SK-N-SH (cell line): Measurements from ENCODE around the gene PEX7.

ENCODE experiments used
- CTCF ChIP-seq: fragments of 200-600 bp; sonication (generic); IDR thresholded peaks from 2 replicates; pipeline ENCODE4 v1.6.1; 2017; ENCODE audit warnings: antibody characterized with exemption, mild to moderate bottlenecking, moderate library complexity
- FOXJ3 ChIP-seq: sonication (generic); formaldehyde crosslinking; IDR thresholded peaks from 2 replicates; pipeline ENCODE4 v1.5.1; 2020; ENCODE audit warnings: mild to moderate bottlenecking, missing genetic modification reagents
- POLR2AphosphoS5 ChIP-seq: IDR thresholded peaks from 2 replicates; pipeline ENCODE4 v1.6.1; 2012; ENCODE audit warnings: low read depth, low read length
- RXRA ChIP-seq: IDR thresholded peaks from 2 replicates; pipeline ENCODE4 v1.4.0; 2012; ENCODE audit warnings: low read depth, mild to moderate bottlenecking, borderline replicate concordance

- no peak for TF ChIP-seq RXRA
- no peak for TF ChIP-seq FOXJ3 (CRISPR knock-in tag)
- no peak for TF ChIP-seq CTCF
- TF ChIP-seq POLR2AphosphoS5: no peak
Observed at GRCh38 chr6:136775081-136775480, 47.3 kb upstream of the PEX7 start.
